Ecto neural progenitor cell (in vitro differentiated cells): ENCODE data around the gene MEGF10.

ENCODE experiments used
- DNase-seq: peaks from one replicate; pipeline ENCODE4 v3.0.0-alpha.2; 2018; ENCODE audit warnings: low spot score

Gene MEGF10

GRCh38 chr5:127326976-127327755 lies 36.6 kb downstream of the MEGF10 start:
- DNase-seq, result no peak

- no peak for DNase-seq
Measured at GRCh38 chr5:127330116-127330515, 39.5 kb downstream of the MEGF10 start.

GRCh38 chr5:127331890-127332649 lies 41.5 kb downstream of the MEGF10 start:
- DNase-seq, result no peak

GRCh38 chr5:127333483-127333882 lies 42.9 kb downstream of the MEGF10 start:
- DNase-seq, result no peak

- no peak for DNase-seq
Measured at GRCh38 chr5:127335381-127335780, 44.8 kb downstream of the MEGF10 start.

- no peak for DNase-seq
Measured at GRCh38 chr5:127337876-127338275, 47.3 kb downstream of the MEGF10 start.

- DNase-seq, result no peak
Measured at GRCh38 chr5:127338501-127338900, 47.9 kb downstream of the MEGF10 start.

GRCh38 chr5:127340606-127341005 lies 50.0 kb downstream of the MEGF10 start:
- no peak for DNase-seq

GRCh38 chr5:127342364-127342763 lies 51.8 kb downstream of the MEGF10 start:
- no peak for DNase-seq

- DNase-seq, result no peak
Measured at GRCh38 chr5:127343313-127343712, 52.7 kb downstream of the MEGF10 start.

GRCh38 chr5:127343866-127344265 lies 53.3 kb downstream of the MEGF10 start:
- no peak for DNase-seq

GRCh38 chr5:127344931-127345330 lies 54.3 kb downstream of the MEGF10 start:
- no peak for DNase-seq

GRCh38 chr5:127351418-127351817 lies 60.8 kb downstream of the MEGF10 start:
- no peak for DNase-seq

- no peak for DNase-seq
Measured at GRCh38 chr5:127352068-127352467, 61.5 kb downstream of the MEGF10 start.

- no peak for DNase-seq
Measured at GRCh38 chr5:127353327-127353726, 62.7 kb downstream of the MEGF10 start.

GRCh38 chr5:127353796-127354195 lies 63.2 kb downstream of the MEGF10 start:
- no peak for DNase-seq

GRCh38 chr5:127355337-127355736 lies 64.7 kb downstream of the MEGF10 start:
- peak; percentile 71 for DNase-seq

- DNase-seq, result no peak
Measured at GRCh38 chr5:127358284-127358683, 67.7 kb downstream of the MEGF10 start.

GRCh38 chr5:127358740-127359139 lies 68.1 kb downstream of the MEGF10 start:
- no peak for DNase-seq

GRCh38 chr5:127359502-127359901 lies 68.9 kb downstream of the MEGF10 start:
- DNase-seq, result no peak

- DNase-seq, result no peak
Measured at GRCh38 chr5:127363403-127363802, 72.8 kb downstream of the MEGF10 start.

- no peak for DNase-seq
Measured at GRCh38 chr5:127367029-127367428, 76.4 kb downstream of the MEGF10 start.

- no peak for DNase-seq
Measured at GRCh38 chr5:127367946-127368465, 77.4 kb downstream of the MEGF10 start.
